H1 (cell line): Measurements from ENCODE around the gene LARP1.

Source experiments
- CTCF ChIP-seq, 3 experiments: IDR thresholded peaks; 1 replicate in 2 of 3; 2 replicates in 1 of 3; pipeline versions ENCODE4 v1.5.1 to v1.6.1; 2011; ENCODE audit warnings: low read length in 3 of 3, mild to moderate bottlenecking in 3 of 3, inconsistent platforms in 2 of 3, low read depth in 1 of 3, moderate library complexity in 1 of 3; ENCODE audit not compliant: insufficient read depth in 1 of 3; ENCODE audit errors: control extremely low read depth in 1 of 3
- HDAC6 ChIP-seq: IDR thresholded peaks from one replicate; pipeline ENCODE4 v1.7.1; 2012; ENCODE audit warnings: low read depth, mild to moderate bottlenecking, inconsistent platforms, low read length, moderate library complexity
- JUND ChIP-seq: IDR thresholded peaks from 2 replicates; pipeline ENCODE4 v1.6.1; 2011; ENCODE audit warnings: mild to moderate bottlenecking, improper control_type of control experiment, low read length
- SUZ12 ChIP-seq: fragments of 200-600 bp; sonication (generic); IDR thresholded peaks from 2 replicates; pipeline ENCODE4 v1.6.1; 2012; ENCODE audit warnings: mild to moderate bottlenecking, inconsistent platforms, low read length, moderate library complexity, mixed read lengths

GRCh38 chr5:154773326-154773725 lies 18.1 kb downstream of the LARP1 start:
- TF ChIP-seq HDAC6 (no peak), SUZ12 (no peak), CTCF (IDR thresholded peaks at IDR 0.05; ENCODE audit: control extremely low read depth in 1 of 3, insufficient read depth in 1 of 3, low read depth in 1 of 3, low read length in 3 of 3) (no peak), JUND (no peak)
